ENCODE data around the gene LXN.

Gene LXN

DNA sequence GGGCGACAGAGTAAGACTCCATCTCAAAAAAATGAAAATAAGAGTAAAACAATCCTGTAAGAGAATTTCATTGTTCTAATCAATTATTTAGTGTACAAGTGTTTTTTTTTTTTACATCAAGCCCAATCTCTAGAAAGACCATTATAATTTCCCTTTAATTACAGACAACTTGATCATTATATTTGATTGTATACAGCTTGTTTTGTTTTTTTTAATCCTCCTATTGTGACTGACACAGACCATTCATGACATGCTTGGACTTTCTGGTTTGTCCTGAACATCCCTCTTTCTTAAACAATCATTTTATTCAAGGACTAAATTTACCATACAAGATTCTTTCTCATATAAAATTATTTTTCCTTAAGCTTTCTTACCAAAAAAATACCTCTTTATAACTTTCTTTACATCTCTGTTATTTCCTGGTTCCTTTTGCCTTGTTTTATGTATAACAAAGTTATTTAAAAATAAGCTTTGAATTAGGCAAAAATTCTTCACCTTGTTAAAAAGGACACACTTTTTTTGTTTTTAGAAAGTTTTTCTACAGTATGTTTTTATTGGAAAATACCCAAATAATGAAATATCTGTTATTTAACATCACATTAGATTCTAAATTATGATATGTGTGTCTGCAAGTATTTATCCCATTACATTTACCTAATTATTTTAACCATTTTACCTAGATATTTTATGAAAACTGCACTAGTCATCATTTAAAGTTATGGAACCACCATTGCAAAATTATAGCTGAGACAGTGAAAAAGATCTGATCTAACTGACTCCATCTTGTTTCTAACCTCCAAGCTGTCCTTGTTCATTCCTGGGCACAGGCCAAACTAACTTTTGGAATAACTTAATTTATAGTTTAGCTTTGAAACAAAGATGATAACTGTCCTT, 54.2 kb downstream of the LXN start:
- no peak for DNase-seq

More for the DNA sequence above, 54.2 kb downstream of the LXN start:
- intact Hi-C loops (cut with DNase I): no loop called here

Measured in head of caudate nucleus (tissue), 42 donors.